Neural cell (in vitro differentiated cells): ENCODE measurements around the gene CCDC9B. TPM values are rescaled to one million over a fixed set of nuclear protein-coding genes. Genes with fewer than 3 reads are reported as not detected.

Source experiments
- H2AFZ ChIP-seq: fragments of 200-600, 300-800 bp; sonication (generic), shearing (Covaris generic); 2 replicates; pipeline ENCODE4 v1.6.0; 2014; ENCODE audit warnings: low read depth, mild to moderate bottlenecking, antibody characterized with exemption, low read length, moderate library complexity
- H3F3A ChIP-seq: fragments of 200-600 bp; shearing (Covaris generic); 2 replicates; pipeline ENCODE4 v1.6.1; 2016; ENCODE audit warnings: mild to moderate bottlenecking, moderate library complexity, mixed read lengths, antibody characterized with exemption, low read length; ENCODE audit not compliant: insufficient read depth, poor library complexity, severe bottlenecking
- H3K27ac ChIP-seq: fragments of 200-600, 300-800 bp; sonication (generic), shearing (Covaris generic); 2 replicates; pipeline ENCODE4 v1.5.1; 2014; ENCODE audit warnings: mild to moderate bottlenecking, low read length, moderate library complexity
- H3K27me3 ChIP-seq: fragments of 300-800, 200-600 bp; sonication (generic), shearing (Covaris generic); 2 replicates; pipeline ENCODE4 v1.6.0; 2014; ENCODE audit warnings: mild to moderate bottlenecking, low read depth, low read length, moderate library complexity; ENCODE audit not compliant: insufficient read depth
- H3K36me3 ChIP-seq: fragments of 300-800, 200-600 bp; sonication (generic), shearing (Covaris generic); 2 replicates; pipeline ENCODE4 v1.5.1; 2014; ENCODE audit warnings: mild to moderate bottlenecking, antibody characterized with exemption, low read length, moderate library complexity; ENCODE audit not compliant: insufficient read depth
- H3K4me2 ChIP-seq: fragments of 300-800, 200-600 bp; sonication (generic), shearing (Covaris generic); 2 replicates; pipeline ENCODE4 v1.6.0; 2014; ENCODE audit warnings: mild to moderate bottlenecking, low read length
- H3K4me3 ChIP-seq: fragments of 300-800, 200-600 bp; sonication (generic), shearing (Covaris generic); 2 replicates; pipeline ENCODE4 v1.5.1; 2014; ENCODE audit warnings: mild to moderate bottlenecking, low read length, moderate library complexity
- H3K79me2 ChIP-seq: fragments of 200-600 bp; shearing (Covaris generic); replicated peaks from 2 replicates; pipeline ENCODE4 v1.6.0; 2014; ENCODE audit warnings: mild to moderate bottlenecking, low read length, moderate library complexity; ENCODE audit not compliant: insufficient read depth
- H3K9ac ChIP-seq: fragments of 300-800, 200-600 bp; sonication (generic), shearing (Covaris generic); 2 replicates; pipeline ENCODE4 v1.6.1; 2016; ENCODE audit warnings: mild to moderate bottlenecking, low read length, mixed read lengths
- H3K9me2 ChIP-seq: fragments of 200-600 bp; shearing (Covaris generic); 2 replicates; pipeline ENCODE4 v1.6.1; 2016; ENCODE audit warnings: mild to moderate bottlenecking, low read length, mixed read lengths; ENCODE audit not compliant: insufficient read depth
- H3K9me3 ChIP-seq: fragments of 200-600, 300-800 bp; sonication (generic), shearing (Covaris generic); 2 replicates; pipeline ENCODE4 v1.6.1; 2016; ENCODE audit warnings: mild to moderate bottlenecking, mixed run types, low read length, moderate library complexity, mixed read lengths
- H4K20me1 ChIP-seq: fragments of 200-600 bp; shearing (Covaris generic); 2 replicates; pipeline ENCODE4 v1.6.1; 2016; ENCODE audit warnings: mild to moderate bottlenecking, mixed run types; ENCODE audit not compliant: insufficient read depth
- CTCF ChIP-seq: fragments of 450-650 bp; IDR thresholded peaks from 2 replicates; pipeline ENCODE4 v1.5.1; 2014; ENCODE audit warnings: antibody characterized with exemption, mild to moderate bottlenecking, moderate library complexity; ENCODE audit not compliant: poor library complexity, severe bottlenecking
- EP300 ChIP-seq: fragments of 450-650 bp; conservative IDR thresholded peaks from 2 replicates; pipeline ENCODE4 v1.6.1; 2014; ENCODE audit warnings: antibody characterized with exemption, mild to moderate bottlenecking, moderate library complexity; ENCODE audit not compliant: poor library complexity, severe bottlenecking
- EZH2 ChIP-seq: fragments of 200-600, 300-800 bp; shearing (Covaris generic), sonication (generic); IDR thresholded peaks from 2 replicates; pipeline ENCODE4 v1.6.1; 2014; ENCODE audit warnings: antibody characterized with exemption, low read length, borderline replicate concordance, mild to moderate bottlenecking; ENCODE audit not compliant: insufficient read depth, poor library complexity, severe bottlenecking
- MXI1 ChIP-seq: fragments of 450-650 bp; conservative IDR thresholded peaks from 2 replicates; pipeline ENCODE4 v1.6.1; 2014; ENCODE audit warnings: antibody characterized with exemption, mild to moderate bottlenecking; ENCODE audit not compliant: poor library complexity, severe bottlenecking
- POLR2AphosphoS5 ChIP-seq: IDR thresholded peaks from 2 replicates; pipeline ENCODE4 v1.6.1; 2012
- RAD21 ChIP-seq: fragments of 450-650 bp; conservative IDR thresholded peaks from 2 replicates; pipeline ENCODE4 v1.6.1; 2014; ENCODE audit warnings: antibody characterized with exemption, mild to moderate bottlenecking, moderate library complexity
- REST ChIP-seq: IDR thresholded peaks from 2 replicates; pipeline ENCODE4 v1.6.1; 2012; ENCODE audit warnings: borderline replicate concordance
- SMC3 ChIP-seq: fragments of 450-650 bp; conservative IDR thresholded peaks from 2 replicates; pipeline ENCODE4 v1.6.1; 2014; ENCODE audit warnings: antibody characterized with exemption, mild to moderate bottlenecking, moderate library complexity; ENCODE audit not compliant: poor library complexity
- TAF1 ChIP-seq: IDR thresholded peaks from 2 replicates; pipeline ENCODE4 v1.6.1; 2012; ENCODE audit warnings: low read depth
- polyA plus RNA-seq: library from polyadenylated mRNA; depleted of rRNA; stranded (reverse); fragments of >200 nt; gene quantifications from 2 replicates; pipeline ENCODE4 v1.2.3, GENCODE V29; 2014

The CCDC9B gene
- polyA plus RNA-seq, 1 donor from 2014 or later, result not detected

GRCh38 chr15:40334941-40335795 lies 5.6 kb downstream of the CCDC9B start (continued):
- TF ChIP-seq REST, result no peak

- Histone ChIP-seq H3K4me2 (no peak overlapping the region), H3K79me2 (no peaks in the 10 kb centered on the region), H4K20me1 (no peaks in the 10 kb centered on the region), H3K27ac (no peak overlapping the region), H3F3A (no peaks in the 10 kb centered on the region), H3K9ac (no peak overlapping the region), H3K27me3 (no peaks in the 10 kb centered on the region), H3K36me3 (no peaks in the 10 kb centered on the region), H2AFZ (no peak overlapping the region), H3K9me2 (no peaks in the 10 kb centered on the region), H3K4me3 (no peak overlapping the region), H3K9me3 (no peaks in the 10 kb centered on the region)
- no peak for TF ChIP-seq TAF1
- TF ChIP-seq EZH2, result no peak
- TF ChIP-seq SMC3, result no peak
- no peak for TF ChIP-seq EP300
- no peak for TF ChIP-seq RAD21
- no peak for TF ChIP-seq REST
Observed at GRCh38 chr15:40334541-40334940, 6.2 kb downstream of the CCDC9B start.

- Histone ChIP-seq H3K9ac (no peak overlapping the region), H3F3A (no peaks in the 10 kb centered on the region), H3K36me3 (no peaks in the 10 kb centered on the region), H3K4me2 (no peak overlapping the region), H3K27me3 (no peaks in the 10 kb centered on the region), H3K27ac (no peak overlapping the region), H3K9me2 (no peaks in the 10 kb centered on the region), H4K20me1 (no peaks in the 10 kb centered on the region), H3K9me3 (no peaks in the 10 kb centered on the region), H3K79me2 (no peaks in the 10 kb centered on the region), H2AFZ (no peak overlapping the region), H3K4me3 (no peak overlapping the region)
- TF ChIP-seq CTCF, result no peak
- no peak for TF ChIP-seq SMC3
- TF ChIP-seq EP300, result no peak
- no peak for TF ChIP-seq TAF1
- TF ChIP-seq REST, result no peak
- TF ChIP-seq POLR2AphosphoS5, result no peak
- no peak for TF ChIP-seq RAD21
- no peak for TF ChIP-seq MXI1
Observed at GRCh38 chr15:40333922-40334492, 6.7 kb downstream of the CCDC9B start.
